Adipose tissue (tissue), 3 donors: Measurements from ENCODE around the gene GPR156. TPM values are rescaled to one million over a fixed set of nuclear protein-coding genes. Genes with fewer than 3 reads are reported as not detected.
"Not testable (repeated sequence)": the region's sequence is repeated elsewhere in the genome, so short reads cannot be mapped to it uniquely, and the experiment has no call there.

Experiments used
- H3K27ac ChIP-seq: one replicate; pipeline ENCODE4 v1.5.1; 2013; ENCODE audit warnings: low read depth, low read length
- WGBS, 3 donors: extraction: QIAGEN DNeasy Blood & Tissue Kit; methylation state at CpG; one replicate each; pipeline ENCODE4 v1.1.7; 2013; 5-methylcytosine and 5-hydroxymethylcytosine counted together
- polyA plus RNA-seq, 3 donors: library from polyadenylated mRNA; stranded (reverse); fragments of 200-250 nt; gene quantifications; one replicate each; pipeline ENCODE4 v1.2.3, GENCODE V29; 2013
- donor health status: healthy with polysubstance abuse.
- donor health status: Bipolar disorder and iron deficiency.
- donor health status: healthy.

The GPR156 gene
- under 1 TPM; 0.01 to 0.11 (median 0.07) TPM for polyA plus RNA-seq

DNA sequence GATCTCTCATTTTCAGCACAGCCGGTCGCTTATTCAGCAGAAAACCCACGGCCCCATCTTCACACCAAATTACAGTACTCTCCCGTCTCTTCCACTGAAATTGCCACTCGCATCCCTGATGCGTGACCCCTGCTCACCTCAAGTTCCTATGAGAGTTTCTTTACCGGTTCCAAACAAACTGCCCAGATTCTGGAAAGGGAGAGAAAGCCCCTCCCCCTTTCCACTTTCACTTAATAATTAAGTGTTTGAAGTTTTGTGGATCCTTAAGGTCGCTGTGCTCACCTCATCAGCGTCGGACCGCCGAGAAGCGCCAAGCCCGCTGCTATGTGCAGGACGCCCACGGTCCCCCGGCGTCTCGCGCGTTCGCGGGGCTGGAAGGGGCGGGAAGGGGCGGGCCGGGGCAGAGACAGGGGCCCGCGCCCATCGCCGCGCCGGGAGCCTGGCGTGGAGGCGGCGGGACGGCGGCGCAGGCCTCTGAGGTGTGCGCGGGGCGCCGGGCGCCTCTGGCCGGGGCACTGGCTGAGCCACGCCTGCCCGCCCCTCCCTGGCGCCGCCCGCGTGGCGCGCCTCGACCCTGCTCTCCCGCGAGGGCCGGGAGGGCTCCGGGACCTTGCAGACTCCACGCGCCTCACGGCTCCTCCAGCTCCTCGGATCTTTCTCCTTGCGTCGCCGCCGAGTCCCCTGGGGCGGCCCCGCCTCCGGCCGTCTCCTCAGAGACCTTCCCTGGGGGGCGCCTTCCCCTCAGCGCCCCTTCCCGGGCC, at the start of gene GPR156:
TSS of gene GPR156 (minus strand) at position 476 of the 761 bp plus-strand sequence. CDS start 41,124 bp downstream, outside the sequence.
- WGBS, 3 donors = 3 to 7% (median 4%) methylated on average over 47 to 72 of the region's 72 CpGs
- H3K27ac ChIP-seq = no peak within 1 kb of the TSS

DNA sequence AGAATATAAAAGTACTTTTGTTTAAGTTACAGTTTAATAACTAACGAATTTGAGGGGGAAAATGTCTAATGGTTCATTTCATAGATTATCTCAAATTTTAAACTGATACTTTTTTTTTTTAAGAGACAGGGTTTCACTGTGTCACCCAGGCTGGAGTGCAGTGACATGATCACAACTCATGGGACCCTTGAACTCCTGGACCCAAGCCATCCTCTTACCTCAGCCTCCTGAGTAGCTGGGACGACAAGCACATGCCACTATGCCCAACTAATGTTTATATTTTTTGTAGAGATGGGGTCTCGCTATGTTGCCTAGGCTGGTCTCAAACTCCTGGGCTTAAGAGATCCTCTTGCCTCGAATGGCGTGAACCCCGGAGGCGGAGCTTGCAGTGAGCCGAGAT, 47.6 kb upstream of the GPR156 start:
- WGBS, 3 donors = 96 to 98% (median 97%) methylated on average over 8 of the region's 8 CpGs
- H3K27ac ChIP-seq = no peak overlapping the region

DNA sequence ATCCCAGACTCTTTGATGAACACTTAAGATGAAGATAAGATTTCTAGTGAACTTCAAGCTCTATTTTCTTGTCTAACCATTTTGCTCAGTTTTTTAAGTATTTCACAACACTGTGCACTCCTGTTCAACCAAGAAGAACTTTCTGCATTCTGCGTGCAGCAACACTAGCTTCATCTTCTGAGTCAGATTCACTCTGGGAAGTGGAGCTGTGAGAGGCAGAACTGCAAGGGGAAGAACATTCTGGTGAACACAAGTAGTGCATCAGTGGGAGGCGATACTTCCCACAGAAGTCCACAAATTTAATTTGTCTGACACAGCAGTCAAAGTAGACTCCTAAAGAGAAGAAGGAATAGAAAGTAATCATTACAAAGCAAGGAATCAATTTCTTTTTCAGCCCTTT, 46.1 kb upstream of the GPR156 start:
- WGBS, 3 donors = 94 to 99% (median 95%) methylated on average over 2 of the region's 2 CpGs

DNA sequence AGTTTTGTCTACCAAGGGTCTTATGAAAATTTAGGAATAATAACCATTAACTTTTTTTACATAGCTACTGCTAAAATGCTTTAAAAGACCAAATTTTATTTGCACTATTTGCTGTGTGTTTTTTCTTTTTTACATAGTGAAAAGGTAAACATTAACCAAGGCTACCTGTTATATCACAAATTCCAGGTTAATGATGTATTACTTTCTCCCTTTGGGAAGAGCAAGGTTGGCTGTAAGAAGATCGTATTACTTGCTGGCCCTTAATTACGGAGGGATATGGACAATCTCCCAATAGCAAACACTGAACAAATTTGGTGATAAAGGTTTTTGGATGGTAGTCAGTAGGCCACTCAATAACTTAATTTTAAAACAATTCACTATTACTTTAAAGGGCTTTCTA, 41.8 kb upstream of the GPR156 start:
- no peak overlapping the region for H3K27ac ChIP-seq
- 41 to 95% (median 91%) methylated on average over 2 of the region's 2 CpGs for WGBS, 3 donors

More for the DNA sequence above, 46.1 kb upstream of the GPR156 start:
- H3K27ac ChIP-seq = no peak overlapping the region

DNA sequence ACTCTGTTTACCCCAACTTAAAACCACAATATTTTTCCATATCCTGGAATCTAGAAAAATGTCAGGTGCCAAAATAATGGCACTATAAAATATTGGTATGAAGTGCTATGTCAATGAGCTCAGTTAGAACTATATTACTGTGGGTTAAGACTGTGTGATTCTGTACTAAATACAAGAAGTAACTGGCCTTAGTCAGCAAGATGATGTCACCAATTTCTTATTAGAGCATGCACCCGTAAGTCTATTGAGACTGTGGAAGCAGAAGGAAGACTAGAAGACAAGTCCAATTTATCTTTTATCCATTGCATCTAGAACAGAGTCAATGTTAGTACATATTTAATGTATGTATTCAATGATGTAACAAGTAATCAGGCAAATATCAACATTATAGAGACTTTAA, 39.2 kb upstream of the GPR156 start:
- no peak overlapping the region for H3K27ac ChIP-seq
- whole genome bisulfite sequencing, 3 donors = 59 to 85% (median 65%) methylated on average over 1 of the region's 1 CpG

DNA sequence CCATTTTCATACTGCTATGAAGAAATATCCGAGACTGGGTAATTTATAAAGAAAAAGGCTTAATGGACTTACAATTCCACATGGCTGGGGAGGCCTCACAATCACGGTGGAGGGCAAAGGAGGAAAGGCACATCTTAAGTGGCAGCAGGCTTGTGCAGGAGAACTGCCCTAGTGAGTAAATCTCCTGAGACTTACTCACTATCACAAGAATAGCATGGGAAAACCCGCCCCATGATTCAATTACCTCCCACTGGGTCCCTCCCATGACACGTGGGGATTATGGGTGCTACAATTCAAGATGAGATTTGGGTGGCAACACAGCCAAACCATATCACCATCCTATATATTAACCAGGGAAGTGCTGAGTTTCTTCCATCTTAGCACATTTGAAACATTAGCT, 38.7 kb upstream of the GPR156 start:
- WGBS, 3 donors = 89 to 94% (median 90%) methylated on average over 4 of the region's 4 CpGs
- H3K27ac ChIP-seq = not testable (repeated sequence)

DNA sequence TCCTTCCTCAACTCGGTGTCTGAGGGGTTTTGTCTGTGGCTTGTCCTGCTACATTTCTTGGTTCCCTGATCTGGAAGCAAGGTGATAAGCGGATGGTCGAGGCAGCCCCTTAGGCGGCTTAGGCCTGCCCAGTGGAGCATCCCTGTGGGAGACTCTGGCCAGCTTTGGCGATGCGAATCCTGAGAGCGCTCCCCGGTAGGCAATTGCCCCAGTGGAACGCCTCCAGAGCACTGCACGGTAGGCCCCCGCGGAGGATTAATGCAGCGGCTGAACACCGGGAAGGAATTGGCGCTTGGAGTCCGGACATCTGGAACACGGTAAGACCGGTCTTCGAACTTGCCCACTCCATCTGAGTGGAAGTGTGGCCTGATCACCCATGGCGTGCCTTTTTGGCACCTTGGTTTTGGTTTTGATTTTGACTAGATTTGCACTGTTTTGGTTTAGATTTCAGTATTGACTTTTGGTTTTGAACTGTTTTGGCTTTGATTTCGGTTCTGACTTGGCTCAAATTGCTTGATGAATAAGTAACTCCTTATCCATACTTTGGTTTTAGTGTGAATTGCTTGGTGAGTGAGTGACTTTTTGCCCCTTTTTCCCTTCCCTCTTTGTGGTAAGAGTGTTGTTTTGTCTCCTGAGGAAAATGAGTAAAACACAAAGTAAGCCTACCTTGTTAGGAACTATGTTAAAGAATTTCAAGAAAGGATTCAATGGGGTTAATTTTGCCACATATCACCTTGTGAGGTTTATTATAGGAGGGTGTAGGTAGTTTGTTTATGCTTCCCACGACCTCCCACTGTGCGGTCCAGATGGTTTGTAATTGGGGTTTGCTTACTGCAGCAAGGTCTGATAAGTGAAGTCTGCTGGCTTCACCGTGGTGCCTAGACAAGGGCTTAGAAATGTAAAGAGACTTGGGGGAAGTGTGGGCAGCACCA, 27.1 kb upstream of the GPR156 start:
- 93 to 95% (median 95%) methylated on average over 24 of the region's 24 CpGs for WGBS, 3 donors
- no peak overlapping the region for H3K27ac ChIP-seq

DNA sequence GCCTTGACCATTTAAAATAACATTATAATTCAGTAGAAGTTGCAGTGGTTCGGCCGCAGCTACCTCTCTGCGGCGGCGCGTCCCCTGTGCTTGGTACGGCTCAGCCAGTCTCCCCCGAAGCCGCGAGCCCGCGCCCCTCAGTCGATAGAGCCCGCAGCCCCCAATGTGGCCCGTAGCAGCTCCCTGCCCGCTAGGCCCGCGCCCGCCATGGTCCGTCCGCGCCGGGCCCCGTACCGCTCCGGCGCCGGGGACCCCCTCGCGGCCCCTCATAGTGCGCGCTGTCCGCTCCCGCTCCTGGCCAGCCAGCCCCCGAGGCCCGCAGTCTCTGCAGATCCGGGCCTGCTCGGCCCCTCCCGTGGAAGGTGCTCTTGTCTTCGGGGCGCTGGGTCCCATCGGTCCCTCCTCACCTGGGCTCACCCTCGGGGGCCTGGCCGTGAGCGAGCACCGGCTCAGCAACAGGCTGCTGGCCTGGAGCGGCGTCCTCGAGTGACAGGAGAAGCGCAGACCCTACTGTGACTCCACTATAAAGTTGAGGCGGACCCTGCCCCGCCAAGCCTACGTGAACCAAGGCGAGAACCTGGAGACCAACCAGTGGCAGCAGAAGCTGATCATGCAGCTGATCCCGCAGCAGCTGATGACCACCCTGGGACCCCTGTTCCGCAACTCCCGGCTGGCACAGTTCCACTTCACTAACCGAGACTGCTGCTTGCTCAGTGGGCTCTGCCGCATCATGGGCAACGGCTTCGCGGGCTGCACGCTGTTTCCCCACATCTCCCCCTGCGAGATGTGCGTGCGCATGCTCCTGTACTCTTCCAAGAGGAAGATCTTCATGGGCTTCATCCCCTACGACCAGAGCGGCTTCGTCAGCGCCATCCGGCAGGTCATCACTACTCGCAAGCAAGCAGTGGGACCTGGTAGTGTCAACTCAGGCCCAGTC, 21.8 kb upstream of the GPR156 start:
- 68 to 73% (median 69%) methylated on average over 53 to 68 of the region's 72 CpGs for WGBS, 3 donors

DNA sequence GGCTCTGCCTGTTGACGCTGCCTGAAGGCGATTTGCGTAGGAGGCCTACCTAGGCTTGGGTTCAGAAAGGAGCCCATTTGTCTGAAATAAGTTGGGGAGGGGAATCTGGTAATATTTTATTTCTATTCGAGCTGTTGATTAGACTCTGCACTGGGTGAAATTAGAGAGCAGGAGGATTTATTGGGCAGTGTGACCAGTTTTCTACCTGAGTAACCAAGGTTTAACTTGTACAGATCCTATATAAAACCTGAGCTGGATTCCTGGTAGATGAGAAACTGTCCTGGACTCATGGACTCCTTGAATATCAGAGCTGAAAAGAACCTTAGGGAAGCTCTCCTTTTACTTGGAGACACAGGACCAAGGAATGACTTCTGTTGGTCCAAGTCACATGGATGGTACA, 19.6 kb upstream of the GPR156 start:
- WGBS, 3 donors = 94 to 98% (median 97%) methylated on average over 4 of the region's 4 CpGs

More for the DNA sequence above, 21.8 kb upstream of the GPR156 start:
- no peak overlapping the region for H3K27ac ChIP-seq

DNA sequence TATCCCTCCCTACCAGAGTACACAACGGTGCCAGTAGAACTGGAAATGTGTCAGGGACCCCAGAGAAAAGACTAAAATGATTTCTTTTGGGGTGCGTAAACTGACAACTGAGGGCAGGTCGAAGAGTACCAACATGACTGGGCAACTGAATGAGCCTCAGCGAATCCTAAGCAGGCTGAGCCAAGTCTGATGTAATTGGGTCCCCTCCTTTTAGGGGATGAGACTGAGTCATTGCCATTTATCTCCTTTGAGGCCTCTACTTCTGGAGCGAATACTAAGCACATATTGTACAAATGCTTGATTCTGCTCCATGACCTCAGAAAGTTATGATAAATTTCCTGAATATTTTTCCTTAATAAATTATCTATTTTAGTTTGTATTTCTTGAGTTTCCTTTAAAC, 17.3 kb upstream of the GPR156 start:
- no peak overlapping the region for H3K27ac ChIP-seq
- 66 to 75% (median 69%) methylated on average over 5 of the region's 5 CpGs for WGBS, 3 donors

More for the DNA sequence above, 19.6 kb upstream of the GPR156 start:
- H3K27ac ChIP-seq = no peak overlapping the region

DNA sequence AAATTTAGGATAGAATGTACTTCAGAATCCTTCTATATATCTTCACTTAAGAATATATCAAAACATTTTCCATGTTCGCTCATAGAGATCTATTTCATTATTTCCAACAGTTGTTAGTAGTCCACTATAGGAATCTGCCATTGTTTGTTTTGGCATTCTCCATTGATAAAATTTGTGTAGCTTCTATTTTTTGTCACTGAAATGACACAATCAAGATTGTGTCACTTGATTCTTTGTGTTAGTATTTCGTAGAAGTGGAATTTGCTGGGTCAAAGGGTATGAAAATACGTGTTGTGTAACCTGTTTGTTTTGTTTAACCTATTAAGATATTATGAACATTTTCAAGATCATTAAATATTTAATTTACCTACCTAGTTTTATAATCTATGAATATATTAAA, 15.9 kb upstream of the GPR156 start:
- no peak overlapping the region for H3K27ac ChIP-seq
- 44 to 83% (median 71%) methylated on average over 3 of the region's 3 CpGs for WGBS, 3 donors

DNA sequence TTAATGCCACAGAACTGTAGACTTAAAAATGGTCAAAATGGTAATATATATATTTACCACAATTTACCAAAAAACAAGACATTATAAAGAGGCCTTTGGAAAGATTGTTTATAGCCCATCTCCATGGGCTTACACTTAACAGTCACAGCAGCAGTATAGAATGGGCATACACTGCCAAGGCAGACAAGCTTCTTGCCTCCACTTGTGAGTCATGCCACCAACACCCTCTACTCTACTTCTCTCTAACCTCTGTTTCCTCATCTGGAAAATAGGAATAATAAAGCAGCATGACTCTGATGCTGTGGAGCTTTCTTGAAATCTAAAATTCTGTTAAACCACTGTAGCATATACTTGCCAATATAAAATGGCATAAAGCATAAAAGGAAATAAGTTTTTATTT, 14.4 kb upstream of the GPR156 start:
- no peak overlapping the region for H3K27ac ChIP-seq

DNA sequence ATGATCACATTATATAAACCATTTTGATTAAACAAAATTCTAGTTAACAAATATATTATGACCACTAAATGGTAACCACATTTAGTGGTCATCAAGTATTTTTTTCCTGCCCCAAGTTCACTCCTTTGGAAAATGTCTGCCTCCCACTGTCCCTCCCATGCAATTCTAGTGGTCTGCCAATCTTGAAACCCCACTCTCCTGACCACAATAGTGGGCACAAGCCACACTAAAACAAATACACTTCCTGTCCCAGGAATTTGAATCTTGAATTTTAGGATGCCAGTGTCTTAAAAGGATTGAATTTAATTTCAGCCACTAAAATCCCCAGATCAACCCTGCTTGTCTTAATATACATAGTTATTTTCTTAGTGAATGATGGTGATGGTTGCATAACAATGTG, 14.0 kb upstream of the GPR156 start:
- no peak overlapping the region for H3K27ac ChIP-seq

DNA sequence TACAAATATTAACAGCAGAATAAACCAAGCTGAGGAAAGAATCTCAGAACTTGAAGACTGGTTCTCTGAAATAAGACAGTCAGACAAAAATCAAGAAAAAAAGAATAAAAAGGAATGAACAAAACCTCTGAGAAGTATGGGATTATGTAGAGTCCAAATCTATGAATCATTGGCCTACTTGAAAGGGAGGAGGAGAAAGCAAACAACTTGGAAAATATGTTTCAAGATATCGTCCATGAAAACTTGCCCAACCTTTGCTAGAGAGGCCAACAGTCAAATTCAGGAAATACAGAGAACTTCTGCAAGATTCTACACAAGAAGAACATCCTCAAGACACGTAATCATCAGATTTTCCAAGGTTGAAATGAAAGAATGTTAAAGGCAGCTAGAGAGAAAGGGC, 6.5 kb upstream of the GPR156 start:
- 57 to 72% (median 62%) methylated on average over 2 of the region's 2 CpGs for WGBS, 3 donors
- not testable (repeated sequence) for H3K27ac ChIP-seq

DNA sequence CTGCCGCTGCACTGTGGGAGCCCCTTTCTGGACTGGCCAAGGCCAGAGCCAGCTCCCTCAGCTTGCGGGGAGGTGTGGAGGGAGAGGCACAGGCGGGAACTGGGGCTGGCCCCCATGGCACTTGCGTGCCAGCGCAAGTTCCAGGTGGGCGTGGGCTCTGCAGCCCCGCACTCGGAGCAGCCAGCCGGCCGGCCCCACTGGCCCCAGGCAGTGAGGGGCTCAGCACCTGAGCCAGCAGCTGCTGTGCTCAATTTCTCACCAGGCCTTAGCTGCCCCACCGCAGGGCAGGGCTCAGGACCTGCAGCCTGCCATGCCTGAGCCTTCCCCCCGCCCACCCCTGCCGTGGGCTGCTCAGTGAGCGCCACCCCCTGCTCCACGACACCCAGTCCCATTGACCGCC, 4.6 kb upstream of the GPR156 start:
- 84 to 97% (median 96%) methylated on average over 15 to 16 of the region's 16 CpGs for WGBS, 3 donors
- no peak overlapping the region for H3K27ac ChIP-seq

DNA sequence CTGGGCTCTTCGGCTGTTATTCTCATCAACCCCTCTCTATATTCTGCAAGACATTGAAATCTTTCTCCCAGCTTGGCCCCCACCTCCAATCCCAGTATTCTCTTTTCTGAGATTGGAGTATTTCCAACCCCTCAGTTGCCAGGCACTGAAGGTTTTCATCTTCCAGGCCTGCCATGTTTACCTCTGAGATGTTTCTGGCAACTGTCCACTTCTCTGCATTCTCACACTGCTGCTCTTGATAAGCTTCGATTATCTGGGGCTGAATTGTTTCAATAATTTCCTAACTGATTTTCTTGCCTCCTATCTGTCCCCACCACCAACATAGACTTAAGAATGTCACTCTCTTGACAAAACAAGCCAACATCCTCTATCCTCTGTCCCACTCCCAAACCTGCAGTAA, 1.4 kb upstream of the GPR156 start:
- no peak overlapping the region for H3K27ac ChIP-seq
- WGBS, 3 donors = 47 to 68% (median 62%) methylated on average over 2 of the region's 2 CpGs

DNA sequence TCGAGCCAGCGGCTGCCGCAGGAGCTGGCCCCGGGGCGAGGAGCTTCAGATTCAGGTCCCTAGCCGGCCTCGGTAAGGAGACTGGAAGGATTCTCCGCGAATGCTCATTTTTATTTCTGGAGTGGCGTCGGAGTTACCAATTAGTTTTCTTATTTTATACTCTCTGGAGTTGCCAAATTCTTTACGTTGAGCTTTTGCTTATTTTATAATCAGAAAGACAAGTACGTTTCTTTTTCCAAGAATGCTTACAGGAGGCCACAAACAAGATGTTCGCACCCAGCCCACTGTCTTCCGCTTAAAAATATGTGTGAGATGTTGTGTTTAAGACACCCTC, 453 bp upstream of the GPR156 start:
- WGBS, 3 donors = 33 to 50% (median 36%) methylated on average over 12 to 15 of the region's 15 CpGs
- no peak overlapping the region for H3K27ac ChIP-seq

DNA sequence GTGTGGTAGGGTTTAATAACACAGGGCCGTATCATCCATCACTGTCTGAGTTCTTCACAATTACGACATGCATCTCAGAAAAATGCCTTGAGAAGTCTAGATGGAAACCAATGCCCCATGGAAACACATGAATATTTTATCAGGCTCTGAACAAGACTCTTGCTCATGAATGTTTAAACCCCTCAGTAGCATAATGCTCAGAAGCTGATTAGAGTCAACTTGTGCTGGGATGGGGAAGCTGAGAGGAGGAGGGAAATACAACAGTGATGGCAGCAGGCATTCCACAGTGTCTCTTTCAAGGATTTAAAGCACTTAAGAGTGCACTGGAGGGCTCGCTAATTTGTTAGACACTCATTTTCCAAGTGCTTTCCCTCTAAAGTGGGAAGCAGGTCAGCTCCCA, 3.8 kb downstream of the GPR156 start:
- WGBS, 3 donors = 84 to 90% (median 88%) methylated on average over 3 of the region's 3 CpGs
- H3K27ac ChIP-seq = no peak overlapping the region

DNA sequence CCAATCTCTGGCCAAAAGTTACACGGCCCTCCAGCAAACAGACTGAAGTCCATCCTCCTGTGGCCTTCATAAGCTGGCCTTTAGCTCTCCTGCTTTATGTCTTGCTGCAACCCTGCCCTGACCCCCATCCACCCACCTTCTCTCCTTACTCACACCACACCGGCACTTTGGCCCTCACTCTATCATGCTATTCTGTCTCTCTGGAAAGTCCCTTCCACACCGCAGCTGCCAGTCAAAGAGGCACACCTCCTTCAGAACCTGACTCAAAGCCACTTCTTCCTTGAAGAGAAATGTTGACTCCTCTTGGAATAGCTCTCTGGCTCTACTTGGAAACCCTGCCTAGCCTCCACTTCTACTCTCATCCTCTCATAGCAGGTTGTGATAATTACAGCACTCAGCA, 4.5 kb downstream of the GPR156 start:
- 83 to 93% (median 85%) methylated on average over 3 of the region's 3 CpGs for WGBS, 3 donors

More for the DNA sequence above, 4.5 kb downstream of the GPR156 start:
- H3K27ac ChIP-seq = no peak overlapping the region
